Measurements from ENCODE around the gene LRRC58. TPM values are rescaled to one million over a fixed set of nuclear protein-coding genes. Genes with fewer than 3 reads are reported as not detected.

Gene LRRC58
- total RNA-seq, 2 experiments from 2014 or later, result 17.6 to 18.0 TPM

DNA sequence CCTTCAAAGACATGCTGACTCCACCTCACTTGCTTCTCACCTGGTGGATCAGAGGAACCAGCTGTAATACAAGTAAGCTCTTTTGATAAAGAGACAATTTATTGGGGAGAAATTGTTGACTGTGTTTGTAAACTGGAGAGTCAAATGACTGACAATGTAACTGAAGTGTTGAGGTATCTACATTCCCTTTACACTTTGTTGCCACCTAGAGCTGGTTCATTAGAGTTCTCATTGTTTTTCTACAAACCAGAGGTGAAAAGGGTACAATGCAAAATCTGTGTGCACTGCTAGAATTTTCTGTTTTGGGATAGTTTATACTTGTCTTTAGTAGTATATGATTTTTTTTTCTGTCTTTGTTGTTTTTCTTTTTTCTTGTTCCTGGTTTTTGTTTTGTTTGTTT is 8.7 kb upstream of the LRRC58 start:
- no peaks in the 10 kb centered on the region for H3K9me3 Mint-ChIP-seq
- CTCF ChIA-PET, result interaction anchor here (0.7 to 1.3 kb wide), 3 partner anchors 96 to 405 kb away, joined by 3 to 4 read pairs (median 4); no protein-coding TSS in a partner anchor
- H3K36me3 Mint-ChIP-seq (ENCODE audit: low read depth), result no peaks in the 10 kb centered on the region
- H3K27me3 Mint-ChIP-seq (ENCODE audit: low read depth), result peaks cover 3% of the 10 kb centered on the region
- intact Hi-C loops (cut with micrococcal nuclease), result loop anchor here (1.0 kb wide), 1 partner anchor 114 kb away; no protein-coding TSS in a partner anchor
- DNase-seq, result no peak
- H3K27ac Mint-ChIP-seq, result no peak overlapping the region
- no peak overlapping the region for H3K4me3 Mint-ChIP-seq
- no peaks in the 10 kb centered on the region for H3K4me1 Mint-ChIP-seq (ENCODE audit: low read depth)

DNA sequence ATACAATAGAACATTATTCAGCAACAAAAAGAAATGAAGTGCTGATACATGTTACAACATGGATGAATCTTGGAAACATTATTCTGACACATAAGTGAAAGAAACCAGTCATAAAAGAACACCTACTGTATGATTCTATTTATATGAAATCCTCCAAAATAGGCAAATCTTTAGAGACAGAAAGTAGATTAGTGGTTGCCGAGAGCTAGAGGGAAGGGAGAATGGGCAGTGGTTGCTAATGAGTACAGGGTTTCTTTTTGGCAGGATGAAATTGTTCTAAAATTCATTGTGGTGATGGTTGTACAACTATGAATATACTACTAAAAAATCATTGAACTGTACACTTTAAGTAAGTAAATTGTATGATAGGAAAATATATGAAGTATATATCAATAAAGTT is 6.3 kb upstream of the LRRC58 start:
- H3K4me1 Mint-ChIP-seq (ENCODE audit: low read depth), result no peaks in the 10 kb centered on the region
- no peaks in the 10 kb centered on the region for H3K9me3 Mint-ChIP-seq
- H3K27ac Mint-ChIP-seq, result no peak overlapping the region
- DNase-seq, result no peak
- H3K36me3 Mint-ChIP-seq (ENCODE audit: low read depth), result no peaks in the 10 kb centered on the region
- CTCF ChIA-PET, result no interaction called here
- H3K27me3 Mint-ChIP-seq (ENCODE audit: low read depth), result no peaks in the 10 kb centered on the region
- no peak overlapping the region for H3K4me3 Mint-ChIP-seq
- intact Hi-C loops (cut with micrococcal nuclease), result no loop called here

DNA sequence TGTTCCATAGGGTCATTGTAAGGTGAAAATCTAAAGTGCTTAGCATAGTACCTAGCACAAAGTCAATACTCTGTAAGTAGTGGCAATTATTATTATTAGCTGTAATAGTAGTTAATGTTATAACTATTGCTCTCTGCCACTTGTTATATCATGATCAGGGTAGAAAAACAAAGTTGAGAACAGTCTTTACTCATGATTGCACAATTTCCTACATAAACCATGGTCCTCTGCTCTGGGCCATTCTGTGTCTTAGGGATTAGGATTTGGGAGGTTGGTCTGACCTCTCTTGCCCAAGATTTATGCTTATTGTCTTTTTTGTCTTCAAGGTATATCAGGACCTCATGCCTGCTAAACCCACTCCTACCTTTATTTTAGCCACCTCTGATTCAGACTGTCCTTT is 4.3 kb upstream of the LRRC58 start:
- Mint-ChIP-seq H3K27me3 (ENCODE audit: low read depth) (no peaks in the 10 kb centered on the region), H3K36me3 (ENCODE audit: low read depth) (no peaks in the 10 kb centered on the region), H3K27ac (no peak overlapping the region), H3K9me3 (no peaks in the 10 kb centered on the region), H3K4me3 (no peak overlapping the region), H3K4me1 (ENCODE audit: low read depth) (peaks cover 4% of the 10 kb centered on the region)
- intact Hi-C loops (cut with micrococcal nuclease), result no loop called here
- no peak for DNase-seq
- CTCF ChIA-PET, result interaction anchor here (0.7 kb wide), 1 partner anchor 63 kb away, joined by 3 read pairs; no protein-coding TSS in a partner anchor

DNA sequence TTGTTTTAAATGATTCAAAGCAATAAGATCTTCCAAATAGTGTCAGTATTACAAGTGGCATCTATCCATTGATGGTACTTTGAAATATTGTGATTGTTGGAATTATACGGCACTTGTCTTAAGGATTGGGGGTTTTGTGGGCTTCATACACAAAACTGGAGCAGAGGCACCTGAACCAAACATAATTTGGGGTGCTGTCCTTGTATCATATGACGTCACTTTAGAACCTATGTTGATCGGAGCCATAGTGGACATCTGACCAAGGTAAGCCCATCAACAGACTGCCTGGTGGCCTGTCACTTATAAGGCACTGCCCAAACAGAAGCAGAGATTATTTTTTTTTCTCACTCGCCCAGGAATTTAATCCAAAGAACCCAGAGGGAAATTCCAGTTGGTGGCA is 2.9 kb upstream of the LRRC58 start:
- CTCF ChIA-PET, result interaction anchor here (1.1 to 1.6 kb wide), 2 partner anchors 15 to 65 kb away, joined by 3 to 4 read pairs; no protein-coding TSS in a partner anchor
- DNase-seq, result no peak
- Mint-ChIP-seq H3K36me3 (ENCODE audit: low read depth) (peaks cover 2% of the 10 kb centered on the region), H3K4me3 (no peak overlapping the region), H3K27ac (no peak overlapping the region), H3K9me3 (no peaks in the 10 kb centered on the region), H3K4me1 (ENCODE audit: low read depth) (peaks cover 11% of the 10 kb centered on the region), H3K27me3 (ENCODE audit: low read depth) (no peaks in the 10 kb centered on the region)
- intact Hi-C loops (cut with micrococcal nuclease), result no loop called here

DNA sequence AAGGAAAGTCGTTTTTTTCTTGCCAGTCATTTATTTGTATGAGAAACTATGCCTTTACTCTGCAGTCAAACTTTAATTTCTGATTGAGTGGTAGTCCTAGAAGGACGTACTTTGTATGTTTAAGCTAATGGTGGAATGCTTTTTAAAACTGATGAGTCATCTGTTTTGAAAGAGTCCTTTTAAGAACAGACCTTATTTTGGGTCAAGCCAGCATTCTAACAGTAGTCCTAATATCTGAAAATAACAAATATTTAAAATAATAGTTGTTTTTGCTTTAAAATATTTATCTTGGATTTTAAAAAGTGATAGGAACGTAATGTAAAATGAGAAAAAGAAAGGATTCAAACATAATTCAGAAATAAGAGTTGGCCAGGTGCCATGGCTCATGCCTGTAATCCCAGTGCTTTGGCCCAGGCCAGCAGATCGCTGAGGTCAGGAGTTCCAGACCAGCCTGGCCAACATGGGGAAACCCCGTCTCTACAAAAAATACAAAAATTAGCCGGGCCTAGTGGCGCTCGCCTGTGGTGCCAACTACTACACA is 1.3 kb upstream of the LRRC58 start:
- CTCF ChIA-PET, result interaction anchor here (0.7 to 2.2 kb wide), 5 partner anchors 13 to 529 kb away, joined by 3 to 9 read pairs (median 3); no protein-coding TSS in a partner anchor
- intact Hi-C loops (cut with micrococcal nuclease), result no loop called here
- Mint-ChIP-seq H3K27ac (no peak overlapping the region), H3K36me3 (ENCODE audit: low read depth) (peaks cover 7% of the 10 kb centered on the region), H3K4me1 (ENCODE audit: low read depth) (peaks cover 27% of the 10 kb centered on the region), H3K9me3 (no peaks in the 10 kb centered on the region), H3K27me3 (ENCODE audit: low read depth) (no peaks in the 10 kb centered on the region), H3K4me3 (peak overlapping the region; percentile 48)
- no peak for DNase-seq

DNA sequence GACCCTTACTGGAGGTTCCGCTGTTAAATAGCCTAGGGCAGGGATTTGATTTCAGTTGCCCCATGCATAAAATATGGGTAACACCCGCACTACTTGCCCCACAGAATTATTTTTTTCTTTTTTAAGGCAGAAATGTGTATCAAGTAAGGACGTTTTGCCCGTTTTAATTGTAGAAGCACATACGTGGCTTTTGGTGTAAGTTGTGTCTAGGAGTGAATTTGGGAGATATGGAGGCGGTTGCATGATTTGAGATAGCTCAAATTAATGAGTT is 636 bp upstream of the LRRC58 start:
- no peak for DNase-seq
- H3K9me3 Mint-ChIP-seq, result no peaks in the 10 kb centered on the region
- CTCF ChIA-PET, result interaction anchor here (0.5 to 2.2 kb wide), 5 partner anchors 8 to 528 kb away, joined by 3 to 9 read pairs (median 6); no protein-coding TSS in a partner anchor
- H3K4me1 Mint-ChIP-seq (ENCODE audit: low read depth), result peaks cover 34% of the 10 kb centered on the region
- peak overlapping the region; percentile 89 for H3K4me3 Mint-ChIP-seq
- intact Hi-C loops (cut with micrococcal nuclease), result loop anchor here (1.0 to 10.0 kb wide), 15 partner anchors 68 to 1405 kb away; partner anchors contain the start of genes ARHGAP31, CFAP91, GTF2E1 and NDUFB4
- peak overlapping the region; percentile 89 for H3K27ac Mint-ChIP-seq
- H3K36me3 Mint-ChIP-seq (ENCODE audit: low read depth), result peaks cover 7% of the 10 kb centered on the region
- H3K27me3 Mint-ChIP-seq (ENCODE audit: low read depth), result no peaks in the 10 kb centered on the region

DNA sequence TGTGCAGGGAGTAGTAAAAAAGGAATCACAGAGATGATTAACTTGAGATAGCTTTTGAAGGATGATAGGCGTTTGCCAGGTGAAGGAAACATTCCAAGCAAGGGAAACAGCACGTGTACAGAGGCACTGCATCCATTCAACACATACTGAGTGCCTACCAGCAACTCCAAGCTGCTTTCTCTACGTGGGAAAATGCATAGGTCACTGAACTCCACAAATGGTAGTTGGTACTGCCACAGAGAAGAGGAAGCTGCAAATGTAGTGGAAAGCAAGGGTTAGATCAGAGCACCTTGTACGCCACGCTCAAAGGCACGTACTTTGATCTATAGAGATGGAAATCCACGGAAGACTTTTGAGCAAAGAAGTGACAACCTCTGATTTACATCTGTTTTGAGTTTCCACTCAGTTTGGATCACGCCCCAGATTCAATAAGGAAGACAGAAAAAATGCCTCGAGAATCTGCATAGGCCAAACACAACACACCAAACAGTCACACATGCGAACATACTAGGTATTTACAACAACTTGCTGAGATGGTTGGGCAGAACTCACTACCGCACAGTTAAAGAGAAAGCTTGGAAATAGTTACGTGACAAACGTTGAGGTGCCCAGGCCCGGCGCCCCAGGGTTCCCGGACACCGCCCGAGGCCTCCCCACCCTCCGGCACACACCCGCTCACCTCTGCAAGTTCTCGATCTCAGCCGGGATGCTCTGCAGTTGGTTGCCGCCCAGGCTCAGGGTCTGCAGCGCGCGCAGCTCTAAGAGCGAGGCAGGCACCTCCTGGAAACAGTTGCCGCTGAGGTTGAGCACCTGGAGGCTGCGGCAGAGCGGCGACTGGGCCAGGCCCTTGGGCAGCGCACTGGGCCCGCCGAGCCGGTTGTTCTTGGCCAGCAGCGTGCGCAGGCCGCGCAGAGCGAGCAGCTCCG is 826 bp downstream of the LRRC58 start:
- CTCF ChIA-PET, result interaction anchor here (1.0 to 2.2 kb wide), 2 partner anchors 11 to 69 kb away, joined by 5 to 9 read pairs; no protein-coding TSS in a partner anchor
- Mint-ChIP-seq H3K36me3 (ENCODE audit: low read depth) (peaks cover 10% of the 10 kb centered on the region), H3K4me1 (ENCODE audit: low read depth) (peaks cover 47% of the 10 kb centered on the region), H3K4me3 (peak overlapping the region; percentile 89), H3K27ac (peak overlapping the region; percentile 77), H3K9me3 (no peaks in the 10 kb centered on the region), H3K27me3 (ENCODE audit: low read depth) (no peaks in the 10 kb centered on the region)
- peak; percentile 56 for DNase-seq
- intact Hi-C loops (cut with micrococcal nuclease), result loop anchor here (2.0 to 10.0 kb wide), 10 partner anchors 104 to 1404 kb away; partner anchors contain the start of genes ARHGAP31, CFAP91, POGLUT1 and TIMMDC1

DNA sequence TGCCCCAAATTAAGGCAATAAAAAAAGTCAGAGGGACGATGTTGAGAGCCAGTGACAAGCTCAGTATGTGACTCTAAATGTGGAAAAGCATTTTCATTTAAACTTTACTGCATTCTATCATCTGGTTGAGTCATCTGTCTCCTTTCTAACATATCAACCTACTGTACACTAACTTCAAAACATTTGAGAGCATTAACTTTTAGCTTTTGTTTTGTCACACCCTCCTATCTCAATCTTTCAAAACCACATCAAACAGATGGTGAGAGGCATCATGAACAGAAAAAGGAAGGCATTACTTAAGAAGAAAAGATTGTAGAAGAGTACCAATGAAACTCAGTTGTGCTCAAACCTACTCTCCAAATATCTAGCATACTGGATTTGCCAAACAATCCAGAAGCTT is 4.8 kb downstream of the LRRC58 start:
- Mint-ChIP-seq H3K9me3 (peaks cover 6% of the 10 kb centered on the region), H3K27ac (peak overlapping the region; percentile 37), H3K4me3 (no peak overlapping the region), H3K36me3 (ENCODE audit: low read depth) (peaks cover 33% of the 10 kb centered on the region), H3K27me3 (ENCODE audit: low read depth) (no peaks in the 10 kb centered on the region), H3K4me1 (ENCODE audit: low read depth) (peaks cover 57% of the 10 kb centered on the region)
- intact Hi-C loops (cut with micrococcal nuclease), result loop anchor here (1.0 to 10.0 kb wide), 5 partner anchors 433 to 1400 kb away; partner anchors contain the start of genes ARHGAP31, POGLUT1 and TMEM39A
- CTCF ChIA-PET, result interaction anchor here (1.3 kb wide), 1 partner anchor 14 kb away, joined by 3 read pairs; no protein-coding TSS in a partner anchor
- DNase-seq, result no peak

DNA sequence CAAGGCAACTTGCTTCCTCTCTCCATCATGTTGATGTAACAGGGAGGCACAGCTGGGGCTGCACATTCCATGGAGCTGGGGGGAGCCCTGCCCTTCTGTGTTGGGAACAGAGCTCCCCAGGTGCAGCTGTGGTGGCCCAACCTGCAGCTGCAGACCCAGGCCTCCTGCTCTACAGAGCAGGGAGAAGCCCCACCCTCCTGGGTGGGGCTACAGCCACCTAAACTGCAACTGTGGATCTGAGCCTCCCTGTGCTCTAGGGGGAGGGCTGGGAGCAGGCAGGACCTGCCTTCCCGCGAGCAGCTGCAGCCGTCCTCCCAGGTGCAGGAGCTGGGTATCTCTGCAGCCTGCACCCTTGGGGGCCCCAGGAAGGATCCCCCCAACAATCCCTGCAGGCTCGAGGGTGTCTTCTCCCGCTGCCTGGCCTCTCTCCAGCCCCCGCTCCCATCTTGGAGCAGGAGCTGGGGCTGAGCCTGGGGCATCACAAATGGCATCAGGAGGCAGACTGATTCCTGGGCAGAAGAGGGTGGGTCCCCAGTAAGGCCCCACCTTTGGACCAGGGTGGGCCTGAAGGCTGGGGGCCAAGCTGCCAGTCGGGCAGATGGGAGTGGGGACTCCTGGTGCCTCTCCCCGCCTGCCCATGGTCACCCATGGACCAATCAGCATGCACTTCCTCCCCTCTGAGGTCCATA is 7.4 kb downstream of the LRRC58 start:
- CTCF ChIA-PET, result interaction anchor here (0.5 to 1.0 kb wide), 3 partner anchors 8 to 592 kb away, joined by 3 to 4 read pairs (median 3); no protein-coding TSS in a partner anchor
- Mint-ChIP-seq H3K4me3 (no peak overlapping the region), H3K27ac (no peak overlapping the region), H3K9me3 (peaks cover 11% of the 10 kb centered on the region), H3K27me3 (ENCODE audit: low read depth) (no peaks in the 10 kb centered on the region), H3K36me3 (ENCODE audit: low read depth) (peaks cover 41% of the 10 kb centered on the region), H3K4me1 (ENCODE audit: low read depth) (peaks cover 66% of the 10 kb centered on the region)
- intact Hi-C loops (cut with micrococcal nuclease), result loop anchor here (10.0 kb wide), 4 partner anchors 877 to 1397 kb away; partner anchors contain the start of genes ARHGAP31, POGLUT1 and TMEM39A
- DNase-seq, result no peak

DNA sequence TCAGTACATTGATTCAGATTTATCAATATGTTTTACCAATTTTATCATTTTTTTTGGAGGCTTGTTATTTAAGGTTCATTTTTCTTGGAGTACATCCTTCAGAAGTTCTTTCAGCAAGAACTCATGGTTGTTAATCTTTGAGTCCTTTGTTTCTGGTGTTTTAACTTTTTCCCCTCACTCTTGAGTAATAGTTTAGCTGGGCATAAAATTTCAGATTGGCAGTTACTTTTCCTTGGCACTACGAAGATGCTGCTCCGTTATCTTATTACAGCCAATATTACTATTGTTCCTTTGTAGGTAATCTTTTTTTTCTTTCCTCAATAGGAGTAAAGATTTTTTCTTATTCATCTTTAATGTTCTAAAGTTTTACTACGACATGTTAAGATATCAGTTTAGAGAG is 9.8 kb downstream of the LRRC58 start:
- DNase-seq, result no peak
- H3K27ac Mint-ChIP-seq, result no peak overlapping the region
- H3K4me1 Mint-ChIP-seq (ENCODE audit: low read depth), result peaks cover 46% of the 10 kb centered on the region
- H3K4me3 Mint-ChIP-seq, result no peak overlapping the region
- H3K36me3 Mint-ChIP-seq (ENCODE audit: low read depth), result peaks cover 44% of the 10 kb centered on the region
- CTCF ChIA-PET, result no interaction called here
- intact Hi-C loops (cut with micrococcal nuclease), result no loop called here
- H3K27me3 Mint-ChIP-seq (ENCODE audit: low read depth), result no peaks in the 10 kb centered on the region
- H3K9me3 Mint-ChIP-seq, result peaks cover 11% of the 10 kb centered on the region

DNA sequence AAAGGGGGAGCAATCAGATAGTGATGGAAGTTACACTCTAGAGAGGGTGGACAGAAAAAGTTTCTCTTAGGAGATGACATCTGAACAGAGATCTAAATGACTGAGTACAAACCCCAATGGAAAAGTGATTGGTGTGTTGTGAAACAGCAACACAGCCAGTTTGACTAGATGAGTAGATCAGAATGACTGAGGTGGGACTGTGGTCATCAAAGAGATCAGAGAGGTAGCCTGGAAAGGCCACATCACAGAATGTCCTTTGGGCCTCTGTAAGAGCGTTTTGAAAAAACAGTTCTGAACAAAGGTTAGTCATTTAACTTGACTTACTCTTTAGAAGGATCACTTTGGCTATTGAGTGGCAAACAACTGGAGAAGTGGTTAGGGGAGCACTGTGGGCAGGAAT is 10.6 kb downstream of the LRRC58 start:
- Mint-ChIP-seq H3K9me3 (peaks cover 11% of the 10 kb centered on the region), H3K4me1 (ENCODE audit: low read depth) (peaks cover 39% of the 10 kb centered on the region), H3K27ac (peak overlapping the region; percentile 1), H3K36me3 (ENCODE audit: low read depth) (peaks cover 46% of the 10 kb centered on the region), H3K4me3 (no peak overlapping the region), H3K27me3 (ENCODE audit: low read depth) (no peaks in the 10 kb centered on the region)
- CTCF ChIA-PET, result no interaction called here
- peak; percentile 28 for DNase-seq
- intact Hi-C loops (cut with micrococcal nuclease), result no loop called here

DNA sequence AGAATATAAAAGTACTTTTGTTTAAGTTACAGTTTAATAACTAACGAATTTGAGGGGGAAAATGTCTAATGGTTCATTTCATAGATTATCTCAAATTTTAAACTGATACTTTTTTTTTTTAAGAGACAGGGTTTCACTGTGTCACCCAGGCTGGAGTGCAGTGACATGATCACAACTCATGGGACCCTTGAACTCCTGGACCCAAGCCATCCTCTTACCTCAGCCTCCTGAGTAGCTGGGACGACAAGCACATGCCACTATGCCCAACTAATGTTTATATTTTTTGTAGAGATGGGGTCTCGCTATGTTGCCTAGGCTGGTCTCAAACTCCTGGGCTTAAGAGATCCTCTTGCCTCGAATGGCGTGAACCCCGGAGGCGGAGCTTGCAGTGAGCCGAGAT is 16.5 kb downstream of the LRRC58 start:
- Mint-ChIP-seq H3K27me3 (ENCODE audit: low read depth) (no peaks in the 10 kb centered on the region), H3K4me1 (ENCODE audit: low read depth) (peaks cover 9% of the 10 kb centered on the region), H3K4me3 (no peak overlapping the region), H3K36me3 (ENCODE audit: low read depth) (peaks cover 27% of the 10 kb centered on the region), H3K27ac (no peak overlapping the region), H3K9me3 (no peaks in the 10 kb centered on the region)
- CTCF ChIA-PET, result interaction anchor here (0.6 to 0.7 kb wide), 2 partner anchors 17 to 88 kb away, joined by 3 to 6 read pairs; no protein-coding TSS in a partner anchor
- no peak for DNase-seq
- intact Hi-C loops (cut with micrococcal nuclease), result no loop called here

Measured in activated naive CD4-positive, alpha-beta T cell treated with anti-CD3 and anti-CD28 coated beads for 36 hours (primary cell).